GM10248 (cell line): Measurements from ENCODE around the gene HDGFL2.

ENCODE experiments used
- CTCF ChIA-PET: fragments of 300-600 bp; sonication (Branson Sonifier 250); formaldehyde crosslinking; extraction: SDS; loops from one replicate; lab custom pipeline; 2021; ENCODE audit warnings: antibody characterized with exemption; lab: Yijun Ruan, JAX
- POLR2A ChIA-PET: fragments of 350-650 bp; sonication (Branson Sonifier 250); formaldehyde crosslinking; extraction: SDS; loops from one replicate; lab custom pipeline; 2020; ENCODE audit warnings: antibody characterized with exemption; lab: Yijun Ruan, JAX
- DNase-seq: peaks from one replicate; pipeline ENCODE4 v3.0.0; 2012; ENCODE audit errors: extremely low spot score
- CTCF ChIP-seq: IDR thresholded peaks from 2 replicates; pipeline ENCODE4 v1.5.1; 2012; ENCODE audit warnings: mild to moderate bottlenecking, low read depth; ENCODE audit errors: extremely low read depth, missing control alignments, control extremely low read depth

Gene HDGFL2

GRCh38 chr19:4497770-4498389 lies 25.8 kb downstream of the HDGFL2 start:
- ChIA-PET POLR2A (no interaction called here), CTCF (interaction anchor here (4.1 kb wide), 1 partner anchor 26 kb away, joined by 15 read pairs; no protein-coding TSS in a partner anchor)
- no peak for DNase-seq

DNA sequence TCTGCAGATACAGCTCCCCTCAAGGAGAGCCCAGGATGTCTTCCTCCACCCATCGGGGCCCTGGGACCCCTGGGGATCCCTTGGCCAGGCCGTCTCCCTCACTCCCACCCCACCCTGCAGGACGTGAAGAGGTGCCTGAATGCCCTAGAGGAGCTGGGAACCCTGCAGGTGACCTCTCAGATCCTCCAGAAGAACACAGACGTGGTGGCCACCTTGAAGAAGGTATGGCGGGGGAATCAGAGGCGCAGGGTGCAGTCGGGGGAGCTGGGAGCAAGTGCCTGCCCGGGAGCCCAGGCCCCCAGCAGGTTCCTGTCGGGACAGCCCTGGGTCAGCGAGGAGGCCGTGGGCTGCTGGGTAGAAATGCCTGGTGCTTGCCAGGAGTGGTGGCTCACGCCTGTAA lies 26.6 kb downstream of the HDGFL2 start:
- CTCF ChIA-PET: interaction anchor here (4.1 kb wide), 1 partner anchor 25 kb away, joined by 15 read pairs; no protein-coding TSS in a partner anchor
- no peak for TF ChIP-seq CTCF
- no peak for DNase-seq
- POLR2A ChIA-PET: no interaction called here

More at GRCh38 chr19:4497770-4498389, 25.8 kb downstream of the HDGFL2 start:
- no peak for TF ChIP-seq CTCF

DNA sequence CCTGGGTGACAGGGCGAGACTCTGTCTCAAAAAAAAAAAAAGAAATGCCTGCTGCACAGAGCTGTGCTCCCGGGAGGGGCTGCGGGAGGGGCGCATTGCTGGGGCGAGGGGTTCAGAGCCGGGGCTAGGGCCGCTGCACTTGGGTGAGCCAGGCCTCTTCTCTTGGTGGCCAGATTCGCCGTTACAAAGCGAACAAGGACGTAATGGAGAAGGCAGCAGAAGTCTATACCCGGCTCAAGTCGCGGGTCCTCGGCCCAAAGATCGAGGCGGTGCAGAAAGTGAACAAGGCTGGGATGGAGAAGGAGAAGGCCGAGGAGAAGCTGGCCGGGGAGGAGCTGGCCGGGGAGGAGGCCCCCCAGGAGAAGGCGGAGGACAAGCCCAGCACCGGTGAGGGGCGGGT lies 27.2 kb downstream of the HDGFL2 start:
- ChIA-PET POLR2A (no interaction called here), CTCF (interaction anchor here (4.1 kb wide), 1 partner anchor 25 kb away, joined by 15 read pairs; no protein-coding TSS in a partner anchor)
- no peak for DNase-seq
- no peak for TF ChIP-seq CTCF

DNA sequence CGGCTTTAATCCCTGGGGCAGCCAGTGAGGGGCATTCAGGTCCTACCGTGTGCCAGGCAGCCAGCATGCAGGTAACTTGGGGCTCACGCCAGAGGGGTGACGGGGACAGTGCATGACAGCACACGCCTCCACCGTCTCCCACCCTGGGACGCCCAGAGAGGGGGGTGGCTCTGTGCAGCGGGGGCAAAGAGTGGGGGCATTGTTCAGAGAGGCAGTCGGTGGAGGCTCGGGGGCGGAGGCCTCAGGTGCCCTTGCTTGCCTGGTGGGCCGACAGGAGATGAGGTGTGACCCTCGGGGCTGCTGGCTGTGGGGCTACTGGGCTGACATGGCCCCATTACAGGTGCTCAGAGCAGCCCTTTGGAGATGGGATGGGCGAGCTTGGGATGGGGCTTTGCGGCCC lies 27.8 kb downstream of the HDGFL2 start:
- TF ChIP-seq CTCF: no peak
- ChIA-PET CTCF (interaction anchor here (4.1 kb wide), 1 partner anchor 24 kb away, joined by 15 read pairs; no protein-coding TSS in a partner anchor), POLR2A (no interaction called here)

GRCh38 chr19:4500841-4501591 lies 28.9 kb downstream of the HDGFL2 start:
- no peak for TF ChIP-seq CTCF
- DNase-seq: no peak
- POLR2A ChIA-PET: no interaction called here
- CTCF ChIA-PET: interaction anchor here (1.3 kb wide), 1 partner anchor 24 kb away, joined by 4 read pairs; no protein-coding TSS in a partner anchor

More for the DNA sequence above, 27.8 kb downstream of the HDGFL2 start:
- DNase-seq: no peak

- ChIA-PET CTCF (interaction anchor here (1.3 kb wide), 1 partner anchor 24 kb away, joined by 4 read pairs; no protein-coding TSS in a partner anchor), POLR2A (no interaction called here)
- no peak for TF ChIP-seq CTCF
- DNase-seq: no peak
These were observed 29.6 kb downstream of the HDGFL2 start for GRCh38 chr19:4501691-4502090.
